A549 (cell line): ENCODE data around the gene HRH1.

Experiments used
- SMC3 ChIP-seq: fragments of >200 bp; sonication (Bioruptor Twin); formaldehyde crosslinking; IDR thresholded peaks from 3 replicates; pipeline ENCODE4 v1.6.1; 2018; ENCODE audit warnings: inconsistent platforms
- TF ChIP-seq, protein P1 (sequence below): fragments of 200-600 bp; sonication (generic); IDR thresholded peaks from 2 replicates; pipeline ENCODE4 v1.6.1; 2016; ENCODE audit warnings: antibody characterized with exemption, mild to moderate bottlenecking, moderate library complexity

DNA sequence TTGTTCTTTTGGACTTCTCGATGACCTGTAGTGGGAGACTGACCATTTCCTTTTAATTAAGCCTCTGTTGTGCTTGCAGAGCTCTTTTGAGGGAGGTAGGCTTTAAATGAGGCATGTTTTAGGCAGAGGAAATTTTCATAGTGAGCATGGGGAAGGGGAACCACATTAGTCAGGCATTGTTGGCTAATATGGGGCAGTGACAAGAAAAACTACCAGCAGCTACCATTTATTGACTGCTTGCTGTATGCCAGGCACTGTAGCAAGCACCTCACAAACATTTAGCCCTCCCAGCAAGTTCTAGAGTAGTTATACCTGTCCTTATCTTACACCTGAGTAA is 128.8 kb downstream of the HRH1 start:
- TF ChIP-seq, protein P1, sequence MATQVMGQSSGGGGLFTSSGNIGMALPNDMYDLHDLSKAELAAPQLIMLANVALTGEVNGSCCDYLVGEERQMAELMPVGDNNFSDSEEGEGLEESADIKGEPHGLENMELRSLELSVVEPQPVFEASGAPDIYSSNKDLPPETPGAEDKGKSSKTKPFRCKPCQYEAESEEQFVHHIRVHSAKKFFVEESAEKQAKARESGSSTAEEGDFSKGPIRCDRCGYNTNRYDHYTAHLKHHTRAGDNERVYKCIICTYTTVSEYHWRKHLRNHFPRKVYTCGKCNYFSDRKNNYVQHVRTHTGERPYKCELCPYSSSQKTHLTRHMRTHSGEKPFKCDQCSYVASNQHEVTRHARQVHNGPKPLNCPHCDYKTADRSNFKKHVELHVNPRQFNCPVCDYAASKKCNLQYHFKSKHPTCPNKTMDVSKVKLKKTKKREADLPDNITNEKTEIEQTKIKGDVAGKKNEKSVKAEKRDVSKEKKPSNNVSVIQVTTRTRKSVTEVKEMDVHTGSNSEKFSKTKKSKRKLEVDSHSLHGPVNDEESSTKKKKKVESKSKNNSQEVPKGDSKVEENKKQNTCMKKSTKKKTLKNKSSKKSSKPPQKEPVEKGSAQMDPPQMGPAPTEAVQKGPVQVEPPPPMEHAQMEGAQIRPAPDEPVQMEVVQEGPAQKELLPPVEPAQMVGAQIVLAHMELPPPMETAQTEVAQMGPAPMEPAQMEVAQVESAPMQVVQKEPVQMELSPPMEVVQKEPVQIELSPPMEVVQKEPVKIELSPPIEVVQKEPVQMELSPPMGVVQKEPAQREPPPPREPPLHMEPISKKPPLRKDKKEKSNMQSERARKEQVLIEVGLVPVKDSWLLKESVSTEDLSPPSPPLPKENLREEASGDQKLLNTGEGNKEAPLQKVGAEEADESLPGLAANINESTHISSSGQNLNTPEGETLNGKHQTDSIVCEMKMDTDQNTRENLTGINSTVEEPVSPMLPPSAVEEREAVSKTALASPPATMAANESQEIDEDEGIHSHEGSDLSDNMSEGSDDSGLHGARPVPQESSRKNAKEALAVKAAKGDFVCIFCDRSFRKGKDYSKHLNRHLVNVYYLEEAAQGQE = no peak
- no peak for TF ChIP-seq SMC3
